Measurements from ENCODE around the gene MLLT10. TPM values are rescaled to one million over a fixed set of nuclear protein-coding genes. Genes with fewer than 3 reads are reported as not detected.
"Not testable (repeated sequence)": the region's sequence is repeated elsewhere in the genome, so short reads cannot be mapped to it uniquely, and the experiment has no call there.

MLLT10 gene
- total RNA-seq, 1 donor = 50.5 TPM

- TF ChIP-seq, protein P1, sequence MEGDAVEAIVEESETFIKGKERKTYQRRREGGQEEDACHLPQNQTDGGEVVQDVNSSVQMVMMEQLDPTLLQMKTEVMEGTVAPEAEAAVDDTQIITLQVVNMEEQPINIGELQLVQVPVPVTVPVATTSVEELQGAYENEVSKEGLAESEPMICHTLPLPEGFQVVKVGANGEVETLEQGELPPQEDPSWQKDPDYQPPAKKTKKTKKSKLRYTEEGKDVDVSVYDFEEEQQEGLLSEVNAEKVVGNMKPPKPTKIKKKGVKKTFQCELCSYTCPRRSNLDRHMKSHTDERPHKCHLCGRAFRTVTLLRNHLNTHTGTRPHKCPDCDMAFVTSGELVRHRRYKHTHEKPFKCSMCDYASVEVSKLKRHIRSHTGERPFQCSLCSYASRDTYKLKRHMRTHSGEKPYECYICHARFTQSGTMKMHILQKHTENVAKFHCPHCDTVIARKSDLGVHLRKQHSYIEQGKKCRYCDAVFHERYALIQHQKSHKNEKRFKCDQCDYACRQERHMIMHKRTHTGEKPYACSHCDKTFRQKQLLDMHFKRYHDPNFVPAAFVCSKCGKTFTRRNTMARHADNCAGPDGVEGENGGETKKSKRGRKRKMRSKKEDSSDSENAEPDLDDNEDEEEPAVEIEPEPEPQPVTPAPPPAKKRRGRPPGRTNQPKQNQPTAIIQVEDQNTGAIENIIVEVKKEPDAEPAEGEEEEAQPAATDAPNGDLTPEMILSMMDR (IDR thresholded peaks at IDR 0.05; ENCODE audit: insufficient read depth, low read depth, low read length) = no peak
- H3K4me3 ChIP-seq (ENCODE audit: low read depth, low read length) = no peak overlapping the region
- no peak for DNase-seq (ENCODE audit: low read depth)
These were observed 90.9 kb downstream of the MLLT10 start for GRCh38 chr10:21624951-21625350.

GRCh38 chr10:21625623-21626229 lies 91.7 kb downstream of the MLLT10 start:
- no peak for DNase-seq (ENCODE audit: low read depth)
- TF ChIP-seq, protein P1 (IDR thresholded peaks at IDR 0.05; ENCODE audit: insufficient read depth, low read depth, low read length) = no peak
- no peak overlapping the region for H3K4me3 ChIP-seq (ENCODE audit: low read depth, low read length)

- no peak overlapping the region for H3K4me3 ChIP-seq (ENCODE audit: low read depth, low read length)
- no peak for DNase-seq (ENCODE audit: low read depth)
- TF ChIP-seq, protein P1 (IDR thresholded peaks at IDR 0.05; ENCODE audit: insufficient read depth, low read depth, low read length) = no peak
These were observed 92.6 kb downstream of the MLLT10 start for GRCh38 chr10:21626457-21627161.

DNA sequence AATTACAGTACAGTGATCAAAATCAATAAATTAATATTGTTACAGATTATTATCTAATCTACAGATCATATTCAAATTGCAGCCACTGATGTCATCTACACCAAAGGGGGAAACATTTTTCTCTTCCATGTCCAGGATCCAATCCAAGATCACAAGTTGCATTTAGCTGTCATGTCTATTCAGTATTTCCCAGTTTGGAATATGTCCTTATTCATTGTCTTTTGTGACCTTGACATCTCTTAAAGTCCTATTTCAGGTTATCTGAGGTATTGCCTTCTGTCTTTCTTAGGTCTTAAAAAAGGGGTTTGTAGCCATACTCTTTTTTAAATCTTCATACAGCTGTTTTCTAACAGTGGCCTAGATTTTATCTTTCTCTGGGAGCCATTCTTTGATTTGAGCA lies 93.3 kb downstream of the MLLT10 start:
- H3K4me3 ChIP-seq (ENCODE audit: low read depth, low read length) = no peak overlapping the region
- no peak for DNase-seq (ENCODE audit: low read depth)
- TF ChIP-seq, protein P1 (IDR thresholded peaks at IDR 0.05; ENCODE audit: insufficient read depth, low read depth, low read length) = no peak

GRCh38 chr10:21628023-21628422 lies 94.0 kb downstream of the MLLT10 start:
- H3K4me3 ChIP-seq (ENCODE audit: low read depth, low read length) = no peak overlapping the region
- DNase-seq (ENCODE audit: low read depth) = no peak
- TF ChIP-seq, protein P1 (IDR thresholded peaks at IDR 0.05; ENCODE audit: insufficient read depth, low read depth, low read length) = no peak

DNA sequence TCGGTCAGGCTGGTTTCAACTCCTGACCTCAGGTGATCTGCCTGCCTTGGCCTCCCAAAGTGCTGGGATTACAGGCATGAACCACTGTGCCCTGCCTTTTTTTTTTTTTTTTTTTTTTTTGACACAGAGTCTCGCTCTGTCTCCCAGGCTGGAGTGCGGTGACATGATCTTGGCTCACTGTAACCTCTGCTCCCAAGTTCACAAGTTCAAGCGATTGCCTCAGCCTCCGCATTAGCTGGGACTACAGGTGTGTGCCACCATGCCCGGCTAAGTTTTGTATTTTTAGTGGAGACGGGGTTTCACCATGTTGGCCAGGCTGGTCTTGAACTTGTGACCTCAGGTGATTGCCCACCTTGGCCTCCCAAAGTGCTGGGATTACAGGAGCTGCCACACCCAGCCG lies 94.6 kb downstream of the MLLT10 start:
- DNase-seq (ENCODE audit: low read depth); H3K4me3 ChIP-seq (ENCODE audit: low read depth, low read length): not testable (repeated sequence)

GRCh38 chr10:21634599-21635365 lies 100.8 kb downstream of the MLLT10 start:
- no peak for DNase-seq (ENCODE audit: low read depth)
- TF ChIP-seq, protein P1 (IDR thresholded peaks at IDR 0.05; ENCODE audit: insufficient read depth, low read depth, low read length) = no peak
- no peak overlapping the region for H3K4me3 ChIP-seq (ENCODE audit: low read depth, low read length)
